H9 (cell line): ENCODE data around the gene TCF7L2. TPM values are rescaled to one million over a fixed set of nuclear protein-coding genes. Genes with fewer than 3 reads are reported as not detected.

ENCODE experiments used
- DNase-seq: peaks from one replicate; pipeline ENCODE4 v3.0.0-alpha.2; 2017
- H2AFZ ChIP-seq: one replicate; pipeline ENCODE4 v1.6.1; 2013; ENCODE audit warnings: mild to moderate bottlenecking, low read length, control low read depth, moderate library complexity
- H2AK5ac ChIP-seq: 2 replicates; pipeline ENCODE4 v1.6.1; 2013; ENCODE audit warnings: low read length, control low read depth, mixed read lengths; ENCODE audit not compliant: insufficient read length
- H2BK120ac ChIP-seq: one replicate; pipeline ENCODE4 v1.6.1; 2013; ENCODE audit warnings: low read depth, mild to moderate bottlenecking, low read length, control low read depth, inconsistent platforms; ENCODE audit not compliant: poor library complexity, severe bottlenecking
- H2BK12ac ChIP-seq: 2 replicates; pipeline ENCODE4 v1.6.1; 2013; ENCODE audit warnings: low read length, control low read depth, mixed read lengths, low read depth; ENCODE audit not compliant: insufficient read length
- H2BK15ac ChIP-seq: 2 replicates; pipeline ENCODE4 v1.6.1; 2013; ENCODE audit warnings: low read depth, low read length, control low read depth
- H2BK20ac ChIP-seq: one replicate; pipeline ENCODE4 v1.6.1; 2013; ENCODE audit warnings: low read depth, mild to moderate bottlenecking, low read length, control low read depth, inconsistent platforms; ENCODE audit not compliant: poor library complexity, severe bottlenecking
- H2BK5ac ChIP-seq: 2 replicates; pipeline ENCODE4 v1.6.1; 2013; ENCODE audit warnings: low read length, control low read depth, mixed read lengths; ENCODE audit not compliant: insufficient read length
- H3K14ac ChIP-seq: 2 replicates; pipeline ENCODE4 v1.6.1; 2013; ENCODE audit warnings: low read length, control low read depth; ENCODE audit not compliant: insufficient read depth
- H3K18ac ChIP-seq: 2 replicates; pipeline ENCODE4 v1.6.1; 2013; ENCODE audit warnings: low read depth, mild to moderate bottlenecking, mixed read lengths, low read length, control low read depth; ENCODE audit not compliant: insufficient read length
- H3K23ac ChIP-seq: 2 replicates; pipeline ENCODE4 v1.6.1; 2013; ENCODE audit warnings: low read length, control low read depth, mixed read lengths, low read depth; ENCODE audit not compliant: insufficient read length
- H3K23me2 ChIP-seq: 2 replicates; pipeline ENCODE4 v1.6.1; 2013; ENCODE audit warnings: low read depth, mild to moderate bottlenecking, mixed read lengths, low read length, control low read depth; ENCODE audit not compliant: insufficient read length, poor library complexity, severe bottlenecking
- H3K27ac ChIP-seq: 2 replicates; pipeline ENCODE4 v1.5.1; 2013; ENCODE audit warnings: low read length, control low read depth, mixed read lengths, low read depth; ENCODE audit not compliant: insufficient read length
- H3K27me3 ChIP-seq: 2 replicates; pipeline ENCODE4 v1.6.1; 2013; ENCODE audit warnings: low read length, control low read depth, inconsistent platforms; ENCODE audit not compliant: insufficient read depth
- H3K4ac ChIP-seq: 2 replicates; pipeline ENCODE4 v1.6.1; 2013; ENCODE audit warnings: low read depth, mild to moderate bottlenecking, control low read depth, inconsistent platforms, low read length, moderate library complexity
- H3K4me1 ChIP-seq: 2 replicates; pipeline ENCODE4 v1.6.1; 2013; ENCODE audit warnings: low read length, control low read depth, inconsistent platforms; ENCODE audit not compliant: insufficient read depth
- H3K4me2 ChIP-seq: 2 replicates; pipeline ENCODE4 v1.6.1; 2013; ENCODE audit warnings: low read length, control low read depth, mixed read lengths; ENCODE audit not compliant: insufficient read length, insufficient read depth
- H3K56ac ChIP-seq: 2 replicates; pipeline ENCODE4 v1.6.1; 2013; ENCODE audit warnings: low read depth, mild to moderate bottlenecking, mixed read lengths, low read length, control low read depth; ENCODE audit not compliant: insufficient read length
- H3K79me1 ChIP-seq: 2 replicates; pipeline ENCODE4 v1.6.1; 2013; ENCODE audit warnings: low read depth, mild to moderate bottlenecking, moderate library complexity, low read length, control low read depth, inconsistent platforms; ENCODE audit not compliant: insufficient read depth, poor library complexity, severe bottlenecking
- H3K79me2 ChIP-seq: 2 replicates; pipeline ENCODE4 v1.6.1; 2013; ENCODE audit warnings: low read length, control low read depth, inconsistent platforms; ENCODE audit not compliant: insufficient read depth
- H3K9ac ChIP-seq: 2 replicates; pipeline ENCODE4 v1.6.1; 2013; ENCODE audit warnings: low read length, control low read depth, mixed read lengths; ENCODE audit not compliant: insufficient read length; ENCODE audit errors: extremely low read depth
- H3K9me3 ChIP-seq: one replicate; pipeline ENCODE4 v1.6.1; 2013; ENCODE audit warnings: low read depth, low read length, inconsistent platforms; ENCODE audit not compliant: control insufficient read depth
- H3T11ph ChIP-seq: one replicate; pipeline ENCODE4 v1.6.1; 2013; ENCODE audit warnings: mild to moderate bottlenecking, low read length, control low read depth, inconsistent platforms
- H4K20me1 ChIP-seq: one replicate; pipeline ENCODE4 v1.6.1; 2013; ENCODE audit not compliant: control insufficient read depth, insufficient read length, insufficient read depth
- H4K5ac ChIP-seq: 2 replicates; pipeline ENCODE4 v1.6.1; 2013; ENCODE audit warnings: low read depth, mild to moderate bottlenecking, mixed read lengths, low read length, control low read depth; ENCODE audit not compliant: insufficient read length
- H4K8ac ChIP-seq: replicated peaks from 2 replicates; pipeline ENCODE4 v1.6.1; 2013; ENCODE audit warnings: low read length, control low read depth, mixed read lengths, low read depth; ENCODE audit not compliant: insufficient read length
- H4K91ac ChIP-seq: 2 replicates; pipeline ENCODE4 v1.6.1; 2013; ENCODE audit warnings: low read depth, mild to moderate bottlenecking, moderate library complexity, mixed read lengths, low read length, control low read depth; ENCODE audit not compliant: insufficient read length
- H3K27ac Mint-ChIP-seq, 3 experiments: 2 replicates in 2 of 3; 3 replicates in 1 of 3; pipeline ENCODE4 v1.8.0; 2020 to 2021; ENCODE audit warnings: mixed read lengths in 3 of 3, mild to moderate bottlenecking in 1 of 3, moderate library complexity in 1 of 3
- H3K27me3 Mint-ChIP-seq: 2 replicates; pipeline ENCODE4 v1.8.0; 2021; ENCODE audit warnings: low read depth, mild to moderate bottlenecking, moderate library complexity, mixed read lengths
- H3K36me3 Mint-ChIP-seq, 3 experiments: 2 replicates in 2 of 3; 3 replicates in 1 of 3; pipeline ENCODE4 v1.8.0; 2020 to 2021; ENCODE audit warnings: low read depth in 3 of 3, mixed read lengths in 3 of 3; ENCODE audit not compliant: insufficient read depth in 1 of 3
- H3K4me1 Mint-ChIP-seq, 2 experiments: 2 replicates each; pipeline ENCODE4 v1.8.0; 2020; ENCODE audit warnings: mixed read lengths in 2 of 2
- H3K4me3 Mint-ChIP-seq, 2 experiments: 2 replicates in 1 of 2; 3 replicates in 1 of 2; pipeline ENCODE4 v1.8.0; 2020 to 2021; ENCODE audit warnings: mild to moderate bottlenecking in 2 of 2, mixed read lengths in 2 of 2, moderate library complexity in 1 of 2
- H3K9me3 Mint-ChIP-seq, 2 experiments: 2 replicates in 1 of 2; 3 replicates in 1 of 2; pipeline ENCODE4 v1.8.0; 2020; ENCODE audit warnings: mild to moderate bottlenecking in 2 of 2, mixed read lengths in 2 of 2, moderate library complexity in 1 of 2
- CTCF ChIP-seq: fragments of 200-600 bp; sonication (generic); conservative IDR thresholded peaks from 3 replicates; pipeline ENCODE4 v1.8.0; 2021; ENCODE audit warnings: antibody characterized with exemption, mild to moderate bottlenecking
- whole genome bisulfite sequencing: extraction: QIAGEN DNeasy Blood & Tissue Kit; methylation state at CpG from one replicate; pipeline ENCODE4 v1.1.7; 2013; ENCODE audit warnings: missing lambda C conversion rate, low lambda C conversion rate, mixed read lengths; ENCODE audit not compliant: insufficient read length; ENCODE audit errors: extremely low coverage; 5-methylcytosine and 5-hydroxymethylcytosine counted together
- total RNA-seq: library from RNA; stranded (reverse); gene quantifications from 2 replicates; pipeline ENCODE4 v1.2.1, GENCODE V29; 2021

The TCF7L2 gene
- total RNA-seq, 1 experiment from 2014 or later = 71.1 TPM

- Mint-ChIP-seq H3K4me3 (no peak overlapping the region), H3K36me3 (peaks cover 36 to 69% (median 61%) of the 10 kb centered on the region in 3 experiments), H3K27me3 (no peaks in the 10 kb centered on the region), H3K9me3 (no peaks in the 10 kb centered on the region; a peak in 2 of 5 replicates), H3K27ac (peak overlapping the region in 2 of 3 experiments; percentile 33 to 78; a peak in 2 of 7 replicates), H3K4me1 (peaks cover 76 to 86% of the 10 kb centered on the region in 2 experiments)
- Histone ChIP-seq H2BK120ac (no peak overlapping the region), H2BK15ac (no peak overlapping the region), H4K8ac (no peak overlapping the region), H3K4me2 (no peak overlapping the region), H3K23ac (no peak overlapping the region), H2AFZ (no peak overlapping the region), H2AK5ac (no peak overlapping the region), H3K27ac (no peak overlapping the region), H3K23me2 (no peaks in the 10 kb centered on the region), H3K4me1 (peaks cover 10% of the 10 kb centered on the region), H2BK5ac (no peak overlapping the region), H4K5ac (no peak overlapping the region), H3K27me3 (no peaks in the 10 kb centered on the region), H3K79me1 (peaks cover 15% of the 10 kb centered on the region), H3K9ac (no peak overlapping the region), H4K20me1 (no peaks in the 10 kb centered on the region), H3K79me2 (peaks cover 59% of the 10 kb centered on the region), H3K18ac (no peak overlapping the region), H3K56ac (no peak overlapping the region), H2BK20ac (no peak overlapping the region), H3K14ac (no peak overlapping the region), H4K91ac (no peak overlapping the region), H3K9me3 (no peaks in the 10 kb centered on the region), H3K4ac (no peak overlapping the region), H2BK12ac (no peak overlapping the region), H3T11ph (no peak overlapping the region)
- no peak for TF ChIP-seq CTCF
- DNase-seq = no peak
- WGBS = no CpG with 5 or more reads among the region's 4 CpGs
Measured at GRCh38 chr10:113007343-113007771, 57.3 kb downstream of the TCF7L2 start.
